M059J (cell line): Measurements from ENCODE around the gene DUOX1. TPM values are rescaled to one million over a fixed set of nuclear protein-coding genes. Genes with fewer than 3 reads are reported as not detected.
A peak's percentile ranks its signal among the peaks of the same experiment; 100 is the strongest.

Source experiments
- DNase-seq: peaks from one replicate; pipeline ENCODE4 v3.0.0-alpha.2; 2012; ENCODE audit warnings: low read depth
- total RNA-seq: library from RNA; depleted of rRNA; stranded (reverse); fragments of >200 nt; shearing (Covaris generic); gene quantifications from 2 replicates; pipeline ENCODE4 v1.2.3, GENCODE V29; 2014

Gene DUOX1
- total RNA-seq, 1 experiment from 2014 or later, result not detected

DNA sequence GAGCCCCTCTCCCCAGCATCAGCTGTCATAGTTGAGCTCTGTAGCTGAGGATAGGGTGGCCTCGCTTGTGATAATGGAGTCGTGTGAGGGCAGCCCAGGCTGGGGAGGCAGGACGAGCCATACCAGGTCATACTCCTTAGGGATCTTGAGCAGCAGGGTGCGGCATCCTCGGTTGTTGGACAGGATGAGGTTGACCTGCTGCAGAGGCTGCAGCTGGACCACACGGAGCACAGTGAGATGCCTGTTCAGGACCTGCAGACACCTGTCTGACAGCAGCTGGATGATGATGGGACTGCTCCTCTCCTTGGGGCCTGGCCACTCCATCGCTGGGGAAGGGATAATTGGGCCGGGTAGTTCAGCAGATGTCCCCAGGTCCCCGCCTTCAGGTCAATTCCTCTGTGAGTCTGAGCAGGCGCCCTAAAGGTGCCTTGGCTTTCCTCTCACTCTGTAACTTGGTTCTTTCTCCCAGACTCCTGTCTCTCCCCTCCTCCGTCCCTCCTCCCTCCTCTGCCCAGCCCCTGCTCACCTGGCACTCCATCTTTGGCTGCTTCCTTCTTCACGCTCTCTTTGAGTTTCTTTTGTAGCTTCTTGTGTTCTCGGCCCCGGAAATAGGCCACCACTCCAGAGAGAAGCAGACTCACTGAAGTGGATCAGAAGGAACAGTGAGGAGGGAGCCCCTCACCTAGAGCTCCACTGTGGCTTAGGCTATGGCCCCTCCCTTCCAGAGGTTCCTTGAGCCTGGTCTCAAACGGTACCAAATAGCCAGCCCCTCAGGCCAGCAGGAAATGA is 23.6 kb upstream of the DUOX1 start:
- no peak for DNase-seq

GRCh38 chr15:45107941-45108630 is 21.7 kb upstream of the DUOX1 start:
- no peak for DNase-seq

DNA sequence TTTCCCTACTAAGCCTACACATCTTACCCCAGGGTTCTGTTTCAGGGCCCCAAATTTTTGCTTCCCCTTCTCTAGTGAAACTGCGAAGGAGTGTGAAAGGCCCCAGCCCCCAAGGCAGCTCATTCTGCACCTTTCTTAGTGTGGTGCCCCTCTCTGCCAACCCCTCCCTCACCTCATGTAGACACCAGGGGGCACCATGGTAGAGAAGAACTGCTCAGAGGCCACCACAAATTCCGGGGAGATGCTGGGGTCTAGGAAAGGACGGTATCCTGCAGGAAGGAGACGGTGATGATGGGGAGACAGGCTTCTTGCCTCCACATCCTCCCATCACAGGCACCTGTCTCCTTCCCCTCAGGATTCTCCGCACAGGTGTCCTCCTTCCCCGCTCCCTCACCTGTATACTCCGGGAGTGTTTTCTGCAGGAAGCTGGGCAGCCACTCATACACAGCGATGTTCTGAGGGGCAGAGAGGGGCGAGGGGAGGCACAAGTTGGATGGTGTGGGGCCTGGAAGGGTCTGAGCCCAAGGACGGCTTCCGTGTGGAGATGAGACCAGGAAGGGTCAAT is 19.5 kb upstream of the DUOX1 start:
- no peak for DNase-seq

DNA sequence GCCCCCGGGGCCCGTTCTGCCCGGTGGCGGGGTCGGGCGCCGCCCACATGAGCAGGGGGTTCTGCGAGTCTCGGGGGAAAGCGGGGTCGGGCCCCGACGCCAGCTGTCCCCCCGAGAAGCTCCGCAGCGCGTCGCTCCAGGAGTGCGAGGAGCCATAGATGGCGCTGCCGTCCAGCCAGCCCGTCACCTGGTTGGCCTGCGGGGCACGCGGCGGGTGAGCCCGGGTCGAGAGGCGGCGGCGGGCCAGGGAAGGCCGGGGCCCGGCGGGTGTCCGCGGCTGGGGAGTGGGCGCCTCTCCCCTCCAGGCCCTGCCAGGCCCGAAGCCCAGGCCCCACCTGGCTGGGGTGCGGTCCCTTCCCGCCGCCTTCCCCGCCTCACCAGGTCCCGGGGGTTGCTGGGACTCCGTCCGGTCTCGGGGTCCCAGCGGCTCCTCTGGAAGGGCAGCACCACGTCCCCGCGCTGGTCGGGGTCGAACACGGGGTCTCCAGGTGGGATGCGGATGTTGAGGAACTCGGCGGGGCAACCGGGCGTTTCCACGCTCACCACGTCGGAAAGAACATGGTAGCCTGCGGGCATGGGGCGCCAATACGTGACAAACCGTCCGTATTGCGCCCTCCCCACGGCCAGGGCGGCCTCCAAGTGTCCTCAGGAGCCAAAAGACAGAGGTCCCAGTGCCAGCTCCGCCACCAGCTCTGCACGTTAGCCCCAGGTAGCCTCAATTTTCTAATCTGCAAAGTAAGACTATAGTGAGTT is 18.2 kb upstream of the DUOX1 start:
- DNase-seq, result no peak

DNA sequence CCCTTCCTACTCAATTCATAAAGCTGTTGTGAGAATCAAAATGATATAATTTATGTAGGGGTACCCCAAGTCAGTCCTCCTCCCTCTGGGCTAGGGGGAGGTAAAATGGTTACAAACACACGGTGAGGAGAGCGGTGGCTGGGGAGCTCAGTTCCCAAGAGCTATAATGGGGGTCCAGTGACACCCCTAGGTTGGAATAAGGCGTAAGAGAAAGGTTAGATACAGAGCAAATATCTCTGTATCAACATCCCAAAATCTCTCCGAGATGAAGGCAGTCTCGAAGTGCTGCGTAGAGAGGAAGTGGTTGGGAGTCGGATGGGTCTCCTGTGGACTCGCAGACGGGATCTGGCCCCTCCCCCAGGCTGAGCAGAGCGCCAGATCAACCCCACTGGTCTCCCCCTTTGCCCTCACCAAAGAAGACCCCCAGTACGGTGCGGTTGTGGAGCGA is 17.6 kb upstream of the DUOX1 start:
- no peak for DNase-seq

GRCh38 chr15:45112591-45113379 is 17.0 kb upstream of the DUOX1 start:
- DNase-seq, result no peak

GRCh38 chr15:45113380-45113990 is 16.3 kb upstream of the DUOX1 start:
- no peak for DNase-seq

DNA sequence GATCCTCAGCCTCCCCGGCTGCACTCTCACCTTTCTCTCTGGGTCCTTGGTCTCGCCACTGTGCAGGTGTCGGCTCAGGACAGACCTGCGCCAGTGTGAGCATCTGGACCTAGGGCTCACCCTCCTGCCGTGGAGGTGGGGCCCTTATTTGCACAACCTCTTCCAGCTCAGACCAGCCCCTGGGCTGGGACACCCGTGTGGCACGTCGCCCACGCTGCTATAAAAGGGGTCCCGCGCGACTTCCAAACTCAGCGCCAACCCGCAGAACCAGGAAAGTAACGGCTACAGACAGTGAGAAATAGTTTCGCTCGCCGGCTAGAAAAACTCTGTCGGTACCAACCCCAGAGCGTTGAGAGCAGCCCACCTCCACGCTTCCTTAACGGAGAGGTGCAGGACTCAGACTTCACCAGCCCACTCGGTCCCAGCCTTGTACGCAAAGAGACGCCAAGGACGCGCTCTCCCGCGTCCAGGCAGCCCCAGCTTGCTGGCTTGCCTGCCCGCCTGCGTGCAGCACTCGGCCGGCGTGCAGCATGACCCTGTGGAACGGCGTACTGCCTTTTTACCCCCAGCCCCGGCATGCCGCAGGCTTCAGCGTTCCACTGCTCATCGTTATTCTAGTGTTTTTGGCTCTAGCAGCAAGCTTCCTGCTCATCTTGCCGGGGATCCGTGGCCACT is 15.6 kb upstream of the DUOX1 start, which contains the start of the genes DUOX2 and DUOXA2:
Gene DUOX2 (minus strand): TSS at position 97 of the 675 bp plus-strand sequence. CDS start 761 bp downstream, outside the sequence.
Gene DUOXA2 (plus strand): TSS at position 251 of the 675 bp plus-strand sequence. CDS start 280 bp downstream, at position 531.
- no peak for DNase-seq

DNA sequence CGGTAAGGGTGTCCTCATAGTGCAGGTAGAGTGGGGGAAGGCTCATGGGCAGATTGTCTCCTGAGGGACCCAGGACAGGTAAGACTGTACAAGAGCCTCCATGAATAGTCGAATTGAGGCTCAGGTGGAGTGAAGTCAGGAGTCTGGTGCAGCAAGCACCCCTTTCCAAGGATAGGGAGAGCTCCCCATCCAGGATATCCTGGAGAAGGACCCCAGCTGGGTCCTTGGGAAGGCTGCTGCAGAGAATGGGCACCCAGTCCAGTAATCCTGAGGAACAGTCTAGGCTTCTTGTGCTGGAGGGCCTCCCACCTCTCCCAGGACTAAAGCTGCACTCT is 15.1 kb upstream of the DUOX1 start:
- no peak for DNase-seq

DNA sequence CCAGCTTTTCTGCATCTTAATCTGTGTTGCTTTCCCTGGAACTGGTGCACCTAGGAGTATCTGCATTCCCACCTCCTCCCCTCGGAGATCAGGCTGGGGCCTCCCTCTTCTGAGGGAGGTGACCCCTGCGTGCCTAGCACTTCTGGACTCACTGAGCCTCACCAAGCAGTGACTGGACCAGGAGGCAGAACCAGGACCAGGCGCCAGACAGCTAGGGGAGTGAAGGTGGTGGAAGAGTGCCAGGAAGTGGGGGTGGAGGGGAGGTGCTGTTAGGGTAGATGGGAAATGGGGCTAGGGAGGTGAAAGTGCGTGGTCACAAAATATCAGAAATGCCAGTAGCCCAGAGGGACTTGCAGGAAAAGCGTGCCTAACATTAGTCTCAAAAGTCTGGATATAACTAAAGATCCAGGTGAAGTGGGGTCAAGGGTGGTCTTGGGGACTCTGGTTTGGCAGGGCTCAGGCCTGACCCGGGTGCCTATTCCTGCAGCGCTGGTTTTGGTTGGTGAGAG is 14.4 kb upstream of the DUOX1 start:
- no peak for DNase-seq

DNA sequence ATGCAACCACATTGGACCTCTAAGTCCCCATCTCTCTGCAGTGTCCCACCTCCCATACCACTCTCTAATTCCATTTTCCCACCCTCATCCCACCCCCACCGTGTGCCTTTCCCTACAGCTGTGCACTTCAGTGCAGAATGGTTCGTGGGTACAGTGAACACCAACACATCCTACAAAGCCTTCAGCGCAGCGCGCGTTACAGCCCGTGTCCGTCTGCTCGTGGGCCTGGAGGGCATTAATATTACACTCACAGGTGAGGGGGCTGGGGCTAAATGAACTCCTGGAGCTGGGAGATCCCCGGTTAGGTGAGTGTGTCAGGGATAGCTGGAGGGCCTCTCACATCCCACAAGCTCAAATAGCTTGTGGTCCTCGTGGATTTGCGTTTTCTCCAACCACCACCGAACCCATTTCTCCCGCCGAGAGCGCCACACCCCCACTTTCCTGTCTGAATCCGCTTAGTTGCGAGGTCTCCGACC is 13.8 kb upstream of the DUOX1 start:
- DNase-seq, result no peak

DNA sequence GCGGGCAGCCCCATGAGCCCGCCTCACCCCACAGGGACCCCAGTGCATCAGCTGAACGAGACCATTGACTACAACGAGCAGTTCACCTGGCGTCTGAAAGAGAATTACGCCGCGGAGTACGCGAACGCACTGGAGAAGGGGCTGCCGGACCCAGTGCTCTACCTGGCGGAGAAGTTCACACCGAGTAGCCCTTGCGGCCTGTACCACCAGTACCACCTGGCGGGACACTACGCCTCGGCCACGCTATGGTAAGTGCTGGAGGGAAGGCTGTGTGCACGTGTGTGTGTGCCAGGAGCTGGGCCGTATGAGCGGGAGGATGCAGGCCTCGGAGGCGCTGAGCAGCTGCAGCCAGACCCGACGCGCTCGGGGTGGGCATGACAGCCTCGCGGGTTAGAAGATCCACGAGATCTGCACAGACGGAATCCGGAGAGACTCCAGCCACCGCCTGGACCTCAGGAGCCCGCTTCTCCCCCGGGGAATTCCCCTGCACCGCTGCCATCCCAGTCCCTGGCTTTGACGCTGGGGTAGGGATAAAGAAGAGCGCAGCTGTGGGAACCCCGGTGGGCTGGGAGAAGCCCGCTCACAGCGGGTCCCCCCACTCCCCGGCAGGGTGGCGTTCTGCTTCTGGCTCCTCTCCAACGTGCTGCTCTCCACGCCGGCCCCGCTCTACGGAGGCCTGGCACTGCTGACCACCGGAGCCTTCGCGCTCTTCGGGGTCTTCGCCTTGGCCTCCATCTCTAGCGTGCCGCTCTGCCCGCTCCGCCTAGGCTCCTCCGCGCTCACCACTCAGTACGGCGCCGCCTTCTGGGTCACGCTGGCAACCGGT is 13.1 kb upstream of the DUOX1 start:
- DNase-seq, result no peak

GRCh38 chr15:45117308-45118130 is 12.3 kb upstream of the DUOX1 start:
- DNase-seq, result no peak

DNA sequence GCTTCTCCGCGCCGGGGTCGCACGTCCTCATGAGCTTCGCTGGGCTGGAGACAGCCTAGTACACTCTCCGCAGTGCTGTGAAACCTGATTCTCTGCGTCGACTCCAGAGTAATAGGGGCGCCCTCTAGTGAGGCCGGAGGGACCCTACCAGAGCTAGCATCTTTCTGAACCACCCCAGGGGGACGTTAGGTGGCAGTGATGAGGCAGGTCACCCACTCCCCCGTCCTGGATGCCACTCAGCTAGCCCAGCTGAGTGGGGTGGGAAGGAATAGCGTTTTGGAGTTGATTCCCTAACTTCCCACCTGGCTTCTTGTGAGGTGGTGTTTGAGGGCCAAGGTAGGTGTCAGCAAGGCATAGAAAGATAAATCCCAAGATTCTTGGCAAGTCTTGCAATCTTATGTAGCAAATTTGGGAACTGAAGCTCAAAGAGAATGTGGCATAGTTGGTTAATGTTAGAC is 11.6 kb upstream of the DUOX1 start:
- peak; percentile 80 for DNase-seq

DNA sequence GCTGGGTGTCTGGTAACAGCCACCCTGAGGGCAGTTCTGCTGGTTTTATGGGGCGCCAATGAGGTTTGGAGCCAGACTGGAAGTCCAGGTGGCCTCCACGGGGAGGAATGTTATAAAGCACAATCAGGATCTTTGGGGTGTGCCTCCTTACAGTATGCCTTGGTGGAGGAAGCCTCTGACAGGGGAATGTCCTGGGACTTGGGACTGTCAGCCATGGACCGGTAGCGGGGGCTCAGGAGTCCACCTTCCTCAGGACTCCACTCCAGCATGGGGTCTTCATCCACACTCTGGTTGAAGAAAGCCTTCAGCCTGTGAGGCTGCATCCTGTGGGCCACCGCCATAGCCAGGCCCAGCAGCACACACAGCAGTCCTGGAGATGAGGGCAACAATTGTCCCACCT is 10.8 kb upstream of the DUOX1 start:
- DNase-seq, result no peak

DNA sequence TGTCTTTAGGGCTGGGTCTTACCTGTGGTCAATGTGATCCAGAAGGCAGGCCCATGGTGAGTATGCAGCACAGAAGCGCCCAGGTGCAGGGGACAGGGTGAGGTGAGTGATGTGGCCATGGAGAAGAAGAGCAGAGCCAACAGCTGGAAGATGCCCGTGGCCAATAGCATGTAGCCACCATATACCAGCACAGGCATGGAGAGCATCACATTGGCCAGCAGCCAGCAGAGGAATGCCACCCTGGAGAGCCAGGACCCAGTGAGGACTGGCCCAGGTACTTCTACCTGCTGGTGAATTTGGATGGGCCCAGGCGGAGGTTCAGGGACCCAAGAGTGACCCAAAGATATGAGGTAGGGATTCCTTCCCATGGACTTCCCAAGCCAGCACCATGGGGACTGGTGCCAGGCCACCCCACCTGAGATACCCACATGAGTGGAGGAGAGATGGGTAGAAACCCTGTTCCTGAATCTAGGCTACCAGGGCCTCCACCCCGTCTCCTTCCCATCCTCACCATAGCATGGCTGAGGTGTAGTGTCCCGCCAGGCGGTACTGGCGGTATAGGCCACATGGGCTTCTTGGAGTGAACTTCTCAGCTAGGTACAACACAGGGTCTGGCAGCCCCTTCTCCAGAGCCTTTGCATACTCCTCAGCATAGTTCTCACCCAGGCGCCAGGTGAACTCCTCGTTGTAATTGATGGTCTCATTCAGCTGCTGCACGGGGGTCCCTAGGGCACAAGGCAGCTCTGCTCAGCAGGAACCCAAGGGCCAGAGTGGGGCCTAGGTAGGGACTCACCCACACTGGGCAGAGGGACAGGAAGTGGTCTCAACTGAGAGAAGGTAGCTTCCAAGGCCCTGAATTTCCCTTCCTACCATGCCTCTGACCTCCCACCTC is 9.5 kb upstream of the DUOX1 start:
- DNase-seq, result no peak

GRCh38 chr15:45121020-45121419 is 8.8 kb upstream of the DUOX1 start:
- DNase-seq, result no peak
